Fibroblast of the aortic adventitia (primary cell): ENCODE measurements around the gene PRR9. TPM values are rescaled to one million over a fixed set of nuclear protein-coding genes. Genes with fewer than 3 reads are reported as not detected.
"Not testable (repeated sequence)": the region's sequence is repeated elsewhere in the genome, so short reads cannot be mapped to it uniquely, and the experiment has no call there.

Source experiments
- DNase-seq: peaks from one replicate; pipeline ENCODE4 v3.0.0-alpha.2; 2010; ENCODE audit warnings: low read depth
- H3K4me3 ChIP-seq: 2 replicates; pipeline ENCODE4 v1.5.1; 2011; ENCODE audit warnings: low read depth, mild to moderate bottlenecking, control low read depth, low read length, moderate library complexity
- CTCF ChIP-seq: IDR thresholded peaks from 2 replicates; pipeline ENCODE4 v1.5.1; 2011; ENCODE audit warnings: mild to moderate bottlenecking, low read length, control low read depth, inconsistent platforms; ENCODE audit not compliant: insufficient read depth
- total RNA-seq: library from RNA; depleted of rRNA; stranded (reverse); fragments of >200 nt; gene quantifications from 2 replicates; pipeline ENCODE4 v1.2.3, GENCODE V29; 2012; ENCODE audit warnings: low replicate concordance

Gene PRR9
- not detected in 2 replicates for total RNA-seq

GRCh38 chr1:153217212-153217611 is at the start of gene PRR9:
PRR9 (plus strand) TSS chr1:153217584; CDS start chr1:153218145, 561 bp downstream.
- DNase-seq = no peak
- no peak within 1 kb of the TSS for H3K4me3 ChIP-seq
- TF ChIP-seq CTCF = no peak

- no peak overlapping the region for H3K4me3 ChIP-seq
- no peak for TF ChIP-seq CTCF
- no peak for DNase-seq
These were observed 48.7 kb upstream of the PRR9 start for GRCh38 chr1:153168686-153169085.

GRCh38 chr1:153174624-153175023 is 42.8 kb upstream of the PRR9 start:
- DNase-seq = no peak
- no peak for TF ChIP-seq CTCF

GRCh38 chr1:153178922-153179321 is 38.5 kb upstream of the PRR9 start:
- no peak for DNase-seq
- TF ChIP-seq CTCF = no peak
- no peak overlapping the region for H3K4me3 ChIP-seq

More at GRCh38 chr1:153174624-153175023, 42.8 kb upstream of the PRR9 start:
- no peak overlapping the region for H3K4me3 ChIP-seq

GRCh38 chr1:153180556-153180955 is 36.8 kb upstream of the PRR9 start:
- H3K4me3 ChIP-seq = no peak overlapping the region
- TF ChIP-seq CTCF = no peak

GRCh38 chr1:153188301-153188700 is 29.1 kb upstream of the PRR9 start:
- not testable (repeated sequence) for H3K4me3 ChIP-seq, DNase-seq

More at GRCh38 chr1:153180556-153180955, 36.8 kb upstream of the PRR9 start:
- no peak for DNase-seq

- no peak overlapping the region for H3K4me3 ChIP-seq
- DNase-seq = no peak
- no peak for TF ChIP-seq CTCF
These were observed 27.0 kb upstream of the PRR9 start for GRCh38 chr1:153190373-153190772.
